ENCODE results near the gene ADAT3. TPM values are rescaled to one million over a fixed set of nuclear protein-coding genes. Genes with fewer than 3 reads are reported as not detected.

ADAT3 gene
- total RNA-seq, 1 donor from 2014 or later: 2.4 TPM

GRCh38 chr19:1856698-1857603 lies 48.2 kb upstream of the ADAT3 start:
- H3K27me3 ChIP-seq: peaks cover 46% of the 10 kb centered on the region
- peak overlapping the region; percentile 36 for H3K4me3 ChIP-seq
- peaks cover 94% of the 10 kb centered on the region for H4K20me1 ChIP-seq (ENCODE audit: low read depth)
- peaks cover 12% of the 10 kb centered on the region for H3K27me3 Mint-ChIP-seq (ENCODE audit: insufficient read depth, low read depth)
- no peaks in the 10 kb centered on the region for H3K36me3 Mint-ChIP-seq
- H3F3A ChIP-seq (ENCODE audit: low read depth): peaks cover 46% of the 10 kb centered on the region
- peaks cover 74% of the 10 kb centered on the region for H3K79me2 ChIP-seq (ENCODE audit: low read depth)
- H3K9ac ChIP-seq: no peak overlapping the region
- TF ChIP-seq EZH2 (IDR thresholded peaks at IDR 0.05): no peak
- TF ChIP-seq EZH2phosphoT487 (IDR thresholded peaks at IDR 0.05): no peak
- no peak for TF ChIP-seq CTCF (IDR thresholded peaks at IDR 0.05)
- DNase-seq (ENCODE audit: low spot score): peak; percentile 44
- no peak overlapping the region for H3K27ac Mint-ChIP-seq
- H2AFZ ChIP-seq (replicated peaks): no peak overlapping the region
- H3K36me3 ChIP-seq: no peaks in the 10 kb centered on the region
- H3K4me3 Mint-ChIP-seq: peak overlapping the region; percentile 62
- peaks cover 45% of the 10 kb centered on the region for H3K4me1 Mint-ChIP-seq
- no peaks in the 10 kb centered on the region for H3K9me3 ChIP-seq (ENCODE audit: low read depth)
- peak overlapping the region; percentile 74 for H3K4me2 ChIP-seq
- H3K9me3 Mint-ChIP-seq: no peaks in the 10 kb centered on the region
- no peak overlapping the region for H3K27ac ChIP-seq
- peaks cover 79% of the 10 kb centered on the region for H3K4me1 ChIP-seq

GRCh38 chr19:1857648-1858326 lies 47.4 kb upstream of the ADAT3 start:
- peaks cover 52% of the 10 kb centered on the region for H3F3A ChIP-seq (ENCODE audit: low read depth)
- Mint-ChIP-seq H3K27ac (no peak overlapping the region), H3K4me1 (peaks cover 45% of the 10 kb centered on the region), H3K36me3 (no peaks in the 10 kb centered on the region), H3K9me3 (no peaks in the 10 kb centered on the region), H3K27me3 (ENCODE audit: insufficient read depth, low read depth) (peaks cover 14% of the 10 kb centered on the region), H3K4me3 (peak overlapping the region; percentile 72)
- peak overlapping the region; percentile 74 for H3K4me2 ChIP-seq
- peaks cover 79% of the 10 kb centered on the region for H3K4me1 ChIP-seq
- peaks cover 96% of the 10 kb centered on the region for H4K20me1 ChIP-seq (ENCODE audit: low read depth)
- no peak for DNase-seq (ENCODE audit: low spot score)
- H3K79me2 ChIP-seq (ENCODE audit: low read depth): peaks cover 79% of the 10 kb centered on the region
- no peak overlapping the region for H2AFZ ChIP-seq (replicated peaks)
- H3K27me3 ChIP-seq: peaks cover 53% of the 10 kb centered on the region
- no peak for TF ChIP-seq CTCF (IDR thresholded peaks at IDR 0.05)
- no peaks in the 10 kb centered on the region for H3K36me3 ChIP-seq
- H3K9ac ChIP-seq: no peak overlapping the region
- H3K4me3 ChIP-seq: peak overlapping the region; percentile 36
- no peak overlapping the region for H3K27ac ChIP-seq
- H3K9me3 ChIP-seq (ENCODE audit: low read depth): no peaks in the 10 kb centered on the region

- H3K27ac Mint-ChIP-seq: no peak overlapping the region
- Histone ChIP-seq H3K4me2 (peak overlapping the region; percentile 76), H3K9me3 (ENCODE audit: low read depth) (no peaks in the 10 kb centered on the region), H3K27ac (no peak overlapping the region), H3K4me3 (no peak overlapping the region), H3K36me3 (no peaks in the 10 kb centered on the region), H2AFZ (replicated peaks) (no peak overlapping the region), H3K27me3 (peaks cover 55% of the 10 kb centered on the region), H3F3A (ENCODE audit: low read depth) (peaks cover 52% of the 10 kb centered on the region), H4K20me1 (ENCODE audit: low read depth) (peaks cover 88% of the 10 kb centered on the region), H3K9ac (no peak overlapping the region), H3K4me1 (peaks cover 77% of the 10 kb centered on the region), H3K79me2 (ENCODE audit: low read depth) (peaks cover 71% of the 10 kb centered on the region)
- H3K9me3 Mint-ChIP-seq: no peaks in the 10 kb centered on the region
- H3K4me3 Mint-ChIP-seq: peak overlapping the region; percentile 52
- H3K27me3 Mint-ChIP-seq (ENCODE audit: insufficient read depth, low read depth): peaks cover 14% of the 10 kb centered on the region
- TF ChIP-seq EZH2 (IDR thresholded peaks at IDR 0.05): no peak
- TF ChIP-seq CTCF (IDR thresholded peaks at IDR 0.05): no peak
- TF ChIP-seq EZH2phosphoT487 (IDR thresholded peaks at IDR 0.05): no peak
- no peaks in the 10 kb centered on the region for H3K36me3 Mint-ChIP-seq
- DNase-seq (ENCODE audit: low spot score): no peak
- peaks cover 43% of the 10 kb centered on the region for H3K4me1 Mint-ChIP-seq
Observed at GRCh38 chr19:1858412-1859081, 46.7 kb upstream of the ADAT3 start.
